Type B pancreatic cell (in vitro differentiated cells): Measurements from ENCODE around the gene SAMD14. TPM values are rescaled to one million over a fixed set of nuclear protein-coding genes. Genes with fewer than 3 reads are reported as not detected.

Experiments used
- DNase-seq: peaks from one replicate; pipeline ENCODE4 v3.0.0; 2021; ENCODE audit warnings: mixed read lengths; ENCODE audit not compliant: unreplicated experiment; ENCODE audit errors: extremely low spot score
- H3K27ac Mint-ChIP-seq: 2 replicates; pipeline ENCODE4 v1.8.0; 2021; ENCODE audit warnings: mild to moderate bottlenecking, mixed read lengths
- H3K27me3 Mint-ChIP-seq: 2 replicates; pipeline ENCODE4 v1.8.0; 2021; ENCODE audit warnings: mixed read lengths
- H3K36me3 Mint-ChIP-seq: 2 replicates; pipeline ENCODE4 v1.8.0; 2021; ENCODE audit warnings: mixed read lengths
- H3K4me1 Mint-ChIP-seq: one replicate; pipeline ENCODE4 v1.8.0; 2021; ENCODE audit warnings: mixed read lengths; ENCODE audit not compliant: unreplicated experiment
- H3K4me3 Mint-ChIP-seq: 2 replicates; pipeline ENCODE4 v1.8.0; 2021; ENCODE audit warnings: mild to moderate bottlenecking, mixed read lengths
- H3K9me3 Mint-ChIP-seq: 2 replicates; pipeline ENCODE4 v1.8.0; 2021; ENCODE audit warnings: mixed read lengths
- total RNA-seq: library from RNA; stranded (reverse); gene quantifications from 2 replicates; pipeline ENCODE4 v1.2.1, GENCODE V29; 2021; ENCODE audit warnings: low replicate concordance
- TF ChIP-seq, protein P1 (sequence below): fragments of 200-600 bp; sonication (generic); conservative IDR thresholded peaks from 2 replicates; pipeline ENCODE4 v1.5.0; 2021; ENCODE audit warnings: antibody characterized with exemption, mild to moderate bottlenecking

SAMD14 gene
- total RNA-seq, 1 donor from 2014 or later: 14.1 TPM

- H3K4me1 Mint-ChIP-seq: peaks cover 4% of the 10 kb centered on the region
- TF ChIP-seq, protein P1, sequence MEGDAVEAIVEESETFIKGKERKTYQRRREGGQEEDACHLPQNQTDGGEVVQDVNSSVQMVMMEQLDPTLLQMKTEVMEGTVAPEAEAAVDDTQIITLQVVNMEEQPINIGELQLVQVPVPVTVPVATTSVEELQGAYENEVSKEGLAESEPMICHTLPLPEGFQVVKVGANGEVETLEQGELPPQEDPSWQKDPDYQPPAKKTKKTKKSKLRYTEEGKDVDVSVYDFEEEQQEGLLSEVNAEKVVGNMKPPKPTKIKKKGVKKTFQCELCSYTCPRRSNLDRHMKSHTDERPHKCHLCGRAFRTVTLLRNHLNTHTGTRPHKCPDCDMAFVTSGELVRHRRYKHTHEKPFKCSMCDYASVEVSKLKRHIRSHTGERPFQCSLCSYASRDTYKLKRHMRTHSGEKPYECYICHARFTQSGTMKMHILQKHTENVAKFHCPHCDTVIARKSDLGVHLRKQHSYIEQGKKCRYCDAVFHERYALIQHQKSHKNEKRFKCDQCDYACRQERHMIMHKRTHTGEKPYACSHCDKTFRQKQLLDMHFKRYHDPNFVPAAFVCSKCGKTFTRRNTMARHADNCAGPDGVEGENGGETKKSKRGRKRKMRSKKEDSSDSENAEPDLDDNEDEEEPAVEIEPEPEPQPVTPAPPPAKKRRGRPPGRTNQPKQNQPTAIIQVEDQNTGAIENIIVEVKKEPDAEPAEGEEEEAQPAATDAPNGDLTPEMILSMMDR: no peak
- DNase-seq: no peak
- peaks cover 3% of the 10 kb centered on the region for H3K27me3 Mint-ChIP-seq
- H3K27ac Mint-ChIP-seq: no peak overlapping the region
- H3K4me3 Mint-ChIP-seq: no peak overlapping the region
- H3K36me3 Mint-ChIP-seq: peaks cover 5% of the 10 kb centered on the region
- no peaks in the 10 kb centered on the region for H3K9me3 Mint-ChIP-seq
Observed at GRCh38 chr17:50072130-50072529, 57.8 kb downstream of the SAMD14 start.

- peaks cover 4% of the 10 kb centered on the region for H3K4me1 Mint-ChIP-seq
- H3K9me3 Mint-ChIP-seq: no peaks in the 10 kb centered on the region
- TF ChIP-seq, protein P1: no peak
- peaks cover 3% of the 10 kb centered on the region for H3K27me3 Mint-ChIP-seq
- no peak overlapping the region for H3K27ac Mint-ChIP-seq
- peaks cover 5% of the 10 kb centered on the region for H3K36me3 Mint-ChIP-seq
- no peak for DNase-seq
- no peak overlapping the region for H3K4me3 Mint-ChIP-seq
Observed at GRCh38 chr17:50071692-50072091, 58.3 kb downstream of the SAMD14 start.

- Mint-ChIP-seq H3K9me3 (no peaks in the 10 kb centered on the region), H3K4me3 (no peak overlapping the region), H3K4me1 (peaks cover 4% of the 10 kb centered on the region), H3K36me3 (peaks cover 5% of the 10 kb centered on the region), H3K27ac (no peak overlapping the region), H3K27me3 (peaks cover 3% of the 10 kb centered on the region)
- TF ChIP-seq, protein P1: no peak
- no peak for DNase-seq
Observed at GRCh38 chr17:50070908-50071680, 58.9 kb downstream of the SAMD14 start.

- Mint-ChIP-seq H3K27me3 (peaks cover 4% of the 10 kb centered on the region), H3K4me3 (no peak overlapping the region), H3K4me1 (peaks cover 10% of the 10 kb centered on the region), H3K9me3 (no peaks in the 10 kb centered on the region), H3K36me3 (peaks cover 3% of the 10 kb centered on the region), H3K27ac (no peak overlapping the region)
- DNase-seq: no peak
- TF ChIP-seq, protein P1: no peak
Observed at GRCh38 chr17:50067996-50068395, 62.0 kb downstream of the SAMD14 start.

DNA sequence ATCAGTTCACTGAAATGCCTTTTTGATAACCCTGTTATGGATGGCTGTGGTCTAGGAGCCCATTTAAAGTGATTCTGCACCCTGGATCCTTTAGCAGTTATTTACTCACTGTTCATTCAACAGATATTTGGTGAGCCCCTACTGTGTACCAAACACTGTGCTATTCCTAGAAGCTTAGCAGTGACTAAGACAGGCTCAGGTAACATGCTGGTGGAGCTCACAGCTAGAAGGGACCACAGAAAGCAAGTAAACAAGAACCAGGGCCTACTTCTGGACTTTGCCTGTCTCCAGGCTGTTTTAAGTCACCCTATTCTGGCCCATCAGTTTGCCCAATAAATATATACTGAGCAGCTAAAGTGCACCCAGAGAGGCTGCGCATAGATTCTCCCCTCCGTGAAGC lies 63.0 kb downstream of the SAMD14 start:
- Mint-ChIP-seq H3K4me1 (peaks cover 10% of the 10 kb centered on the region), H3K36me3 (peaks cover 3% of the 10 kb centered on the region), H3K27ac (no peak overlapping the region), H3K9me3 (no peaks in the 10 kb centered on the region), H3K4me3 (no peak overlapping the region), H3K27me3 (peaks cover 4% of the 10 kb centered on the region)
- TF ChIP-seq, protein P1: no peak
- no peak for DNase-seq
